HCT116 (cell line): ENCODE data around the gene INPP5D.

Source experiments
- ATF3 ChIP-seq: IDR thresholded peaks from 2 replicates; pipeline ENCODE4 v1.6.1; 2012
- CTCF ChIP-seq, 3 experiments: fragments of 200-600 bp in 1 of 3; sonication (generic) in 1 of 3; IDR thresholded peaks in 2 of 3; conservative IDR thresholded peaks in 1 of 3; 2 replicates each; pipeline ENCODE4 v1.5.1; 2012 to 2017; ENCODE audit warnings: low read depth in 2 of 3, low read length in 2 of 3, antibody characterized with exemption in 1 of 3, borderline replicate concordance in 1 of 3, control low read depth in 1 of 3, mild to moderate bottlenecking in 1 of 3, mixed read lengths in 1 of 3, mixed run types in 1 of 3, moderate library complexity in 1 of 3; ENCODE audit not compliant: insufficient read depth in 1 of 3
- EGR1 ChIP-seq: IDR thresholded peaks from 2 replicates; pipeline ENCODE4 v1.6.1; 2012; ENCODE audit warnings: low read depth
- EZH2 ChIP-seq: fragments of 200-600 bp; sonication (generic); IDR thresholded peaks from 2 replicates; pipeline ENCODE4 v1.6.1; 2017; ENCODE audit warnings: antibody characterized with exemption, mixed run types
- JUND ChIP-seq: IDR thresholded peaks from 2 replicates; pipeline ENCODE4 v1.6.1; 2012
- POLR2A ChIP-seq: IDR thresholded peaks from 2 replicates; pipeline ENCODE4 v1.7.0; 2011; ENCODE audit warnings: borderline replicate concordance; ENCODE audit not compliant: insufficient read depth, insufficient read length; ENCODE audit errors: extremely low read depth
- POLR2AphosphoS5 ChIP-seq: IDR thresholded peaks from 2 replicates; pipeline ENCODE4 v1.6.1; 2011; ENCODE audit warnings: mild to moderate bottlenecking, low read depth, low read length, moderate library complexity
- RAD21 ChIP-seq: IDR thresholded peaks from 2 replicates; pipeline ENCODE4 v1.6.1; 2012; ENCODE audit warnings: low read depth, mild to moderate bottlenecking
- REST ChIP-seq: IDR thresholded peaks from 2 replicates; pipeline ENCODE4 v1.6.1; 2012; ENCODE audit warnings: low read depth
- ZNF274 ChIP-seq: fragments of 200-500 bp; sonication (Bioruptor generic); IDR thresholded peaks from 2 replicates; pipeline ENCODE4 v1.6.1; 2014; ENCODE audit warnings: mild to moderate bottlenecking, low read depth, low read length, inconsistent platforms

- no peak for TF ChIP-seq REST
- no peak for TF ChIP-seq CTCF (IDR thresholded peaks at IDR 0.05 in 2 of 3, conservative IDR thresholded peaks at IDR 0.05 in 1 of 3; ENCODE audit: borderline replicate concordance in 1 of 3, insufficient read depth in 1 of 3, low read depth in 2 of 3, low read length in 2 of 3)
- no peak for TF ChIP-seq EZH2
- no peak for TF ChIP-seq POLR2AphosphoS5
- TF ChIP-seq JUND = no peak
- no peak for TF ChIP-seq RAD21
- no peak for TF ChIP-seq POLR2A
- TF ChIP-seq EGR1 = no peak
- no peak for TF ChIP-seq ZNF274
- TF ChIP-seq ATF3 = no peak
Measured at GRCh38 chr2:233233618-233234230, 173.6 kb downstream of the INPP5D start.
